Chondrocyte (in vitro differentiated cells): ENCODE measurements around the gene GPNMB. TPM values are rescaled to one million over a fixed set of nuclear protein-coding genes. Genes with fewer than 3 reads are reported as not detected.

Source experiments
- DNase-seq: peaks from one replicate; pipeline ENCODE4 v3.0.0; 2021; ENCODE audit warnings: mixed read lengths, low spot score
- H3K27ac Mint-ChIP-seq: one replicate; pipeline ENCODE4 v1.8.0; 2021; ENCODE audit warnings: mild to moderate bottlenecking, moderate library complexity, mixed read lengths; ENCODE audit not compliant: unreplicated experiment
- H3K27me3 Mint-ChIP-seq: 2 replicates; pipeline ENCODE4 v1.8.0; 2021; ENCODE audit warnings: low read depth, mixed read lengths
- H3K36me3 Mint-ChIP-seq: 2 replicates; pipeline ENCODE4 v1.8.0; 2021; ENCODE audit warnings: low read depth, mixed read lengths
- H3K4me1 Mint-ChIP-seq: 2 replicates; pipeline ENCODE4 v1.8.0; 2021; ENCODE audit warnings: low read depth, mild to moderate bottlenecking, mixed read lengths
- H3K4me3 Mint-ChIP-seq: one replicate; pipeline ENCODE4 v1.8.0; 2021; ENCODE audit warnings: mild to moderate bottlenecking, moderate library complexity, mixed read lengths; ENCODE audit not compliant: unreplicated experiment
- H3K9me3 Mint-ChIP-seq: 2 replicates; pipeline ENCODE4 v1.8.0; 2021; ENCODE audit warnings: low read depth, mixed read lengths
- total RNA-seq: library from RNA; stranded (reverse); gene quantifications from 3 replicates; pipeline ENCODE4 v1.2.1, GENCODE V29; 2021
- TF ChIP-seq, protein P1 (sequence below): fragments of 200-600 bp; sonication (generic); IDR thresholded peaks from 2 replicates; pipeline ENCODE4 v1.5.0; 2021; ENCODE audit warnings: antibody characterized with exemption, mild to moderate bottlenecking, moderate library complexity

The GPNMB gene
- total RNA-seq, 1 donor from 2014 or later = 139 TPM

DNA sequence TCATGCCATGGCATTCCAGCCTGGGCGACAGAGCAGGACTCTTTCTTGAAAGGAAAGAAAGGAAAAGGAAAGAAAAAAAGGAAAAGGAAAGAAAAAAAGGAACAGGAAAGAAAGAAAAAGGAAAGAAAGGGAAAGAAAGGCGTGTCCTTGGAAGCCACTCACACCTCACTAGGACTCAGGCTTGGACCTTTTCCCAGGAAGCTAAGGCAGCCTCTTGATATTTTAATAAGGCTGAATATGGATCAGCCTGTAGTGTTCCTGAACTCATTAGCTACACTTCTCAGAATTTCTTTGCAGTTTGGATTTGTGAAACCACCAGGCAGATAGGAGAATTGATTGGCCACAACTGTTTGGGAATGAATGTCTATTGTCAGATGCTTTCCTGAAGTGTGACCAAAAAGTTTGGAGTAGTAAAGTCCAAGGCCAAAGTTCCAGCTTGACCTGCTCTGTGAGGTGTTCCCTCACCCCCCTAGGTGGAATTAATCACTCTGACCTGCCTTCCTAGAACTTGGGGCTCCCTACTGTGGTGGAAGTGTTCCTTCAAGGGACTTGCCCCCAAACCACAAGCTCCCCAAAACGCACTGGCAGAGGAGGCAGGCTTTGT lies 45.5 kb downstream of the GPNMB start:
- Mint-ChIP-seq H3K27ac (no peak overlapping the region), H3K4me3 (no peak overlapping the region), H3K4me1 (peaks cover 13% of the 10 kb centered on the region), H3K27me3 (no peaks in the 10 kb centered on the region), H3K9me3 (no peaks in the 10 kb centered on the region), H3K36me3 (no peaks in the 10 kb centered on the region)
- TF ChIP-seq, protein P1, sequence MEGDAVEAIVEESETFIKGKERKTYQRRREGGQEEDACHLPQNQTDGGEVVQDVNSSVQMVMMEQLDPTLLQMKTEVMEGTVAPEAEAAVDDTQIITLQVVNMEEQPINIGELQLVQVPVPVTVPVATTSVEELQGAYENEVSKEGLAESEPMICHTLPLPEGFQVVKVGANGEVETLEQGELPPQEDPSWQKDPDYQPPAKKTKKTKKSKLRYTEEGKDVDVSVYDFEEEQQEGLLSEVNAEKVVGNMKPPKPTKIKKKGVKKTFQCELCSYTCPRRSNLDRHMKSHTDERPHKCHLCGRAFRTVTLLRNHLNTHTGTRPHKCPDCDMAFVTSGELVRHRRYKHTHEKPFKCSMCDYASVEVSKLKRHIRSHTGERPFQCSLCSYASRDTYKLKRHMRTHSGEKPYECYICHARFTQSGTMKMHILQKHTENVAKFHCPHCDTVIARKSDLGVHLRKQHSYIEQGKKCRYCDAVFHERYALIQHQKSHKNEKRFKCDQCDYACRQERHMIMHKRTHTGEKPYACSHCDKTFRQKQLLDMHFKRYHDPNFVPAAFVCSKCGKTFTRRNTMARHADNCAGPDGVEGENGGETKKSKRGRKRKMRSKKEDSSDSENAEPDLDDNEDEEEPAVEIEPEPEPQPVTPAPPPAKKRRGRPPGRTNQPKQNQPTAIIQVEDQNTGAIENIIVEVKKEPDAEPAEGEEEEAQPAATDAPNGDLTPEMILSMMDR = no peak
- DNase-seq = no peak

DNA sequence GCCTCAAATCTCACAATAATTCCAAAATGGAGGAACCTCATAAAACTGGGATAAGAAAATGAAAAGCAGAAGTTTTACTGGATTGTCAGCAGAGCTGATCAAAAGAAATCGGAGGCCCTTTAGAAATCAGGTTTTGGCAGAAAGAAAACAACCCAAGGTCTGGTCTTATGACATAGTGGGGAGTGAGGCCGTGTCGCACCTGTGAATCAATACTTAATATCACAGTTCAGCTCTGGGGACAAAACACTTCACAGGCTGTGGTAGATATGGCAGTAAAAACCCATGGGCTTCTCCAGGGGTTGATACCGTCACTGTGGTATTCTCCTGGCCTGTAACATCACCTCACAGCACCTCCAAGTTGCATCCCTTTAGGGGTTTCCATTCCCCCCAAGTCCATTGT lies 46.0 kb downstream of the GPNMB start:
- TF ChIP-seq, protein P1 = no peak
- Mint-ChIP-seq H3K27ac (no peak overlapping the region), H3K4me3 (no peak overlapping the region)

DNA sequence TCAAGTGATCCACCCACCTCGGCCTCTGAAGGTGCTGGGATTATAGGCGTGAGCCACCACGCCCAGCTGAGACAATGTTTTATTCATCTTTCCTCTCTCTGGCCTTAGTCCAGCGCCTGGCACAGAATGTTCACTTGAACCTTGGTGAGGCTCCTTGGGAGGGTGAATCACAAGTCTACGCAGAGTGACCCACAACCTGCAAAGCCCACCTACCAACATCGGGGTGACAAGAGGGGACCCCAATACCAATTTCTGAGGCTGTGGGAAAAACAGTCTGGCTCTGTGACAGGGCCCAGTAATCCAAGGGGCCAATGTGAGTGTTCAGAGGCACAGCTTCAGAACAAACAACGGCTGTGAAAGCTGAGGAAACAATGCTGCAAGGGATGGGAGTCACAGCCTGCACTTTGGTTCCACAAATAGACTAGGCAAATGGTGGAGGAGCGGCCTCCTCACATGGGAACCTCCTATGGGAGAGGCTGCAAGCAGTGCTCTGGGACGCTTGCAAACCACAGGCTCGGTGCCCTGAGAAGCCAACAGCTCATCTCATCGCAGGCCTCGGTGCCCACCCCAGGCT lies 47.0 kb downstream of the GPNMB start:
- no peak for DNase-seq

More for the DNA sequence above, 46.0 kb downstream of the GPNMB start:
- no peak for DNase-seq
- no peaks in the 10 kb centered on the region for H3K27me3 Mint-ChIP-seq
- H3K36me3 Mint-ChIP-seq = no peaks in the 10 kb centered on the region
- peaks cover 14% of the 10 kb centered on the region for H3K4me1 Mint-ChIP-seq
- H3K9me3 Mint-ChIP-seq = no peaks in the 10 kb centered on the region

DNA sequence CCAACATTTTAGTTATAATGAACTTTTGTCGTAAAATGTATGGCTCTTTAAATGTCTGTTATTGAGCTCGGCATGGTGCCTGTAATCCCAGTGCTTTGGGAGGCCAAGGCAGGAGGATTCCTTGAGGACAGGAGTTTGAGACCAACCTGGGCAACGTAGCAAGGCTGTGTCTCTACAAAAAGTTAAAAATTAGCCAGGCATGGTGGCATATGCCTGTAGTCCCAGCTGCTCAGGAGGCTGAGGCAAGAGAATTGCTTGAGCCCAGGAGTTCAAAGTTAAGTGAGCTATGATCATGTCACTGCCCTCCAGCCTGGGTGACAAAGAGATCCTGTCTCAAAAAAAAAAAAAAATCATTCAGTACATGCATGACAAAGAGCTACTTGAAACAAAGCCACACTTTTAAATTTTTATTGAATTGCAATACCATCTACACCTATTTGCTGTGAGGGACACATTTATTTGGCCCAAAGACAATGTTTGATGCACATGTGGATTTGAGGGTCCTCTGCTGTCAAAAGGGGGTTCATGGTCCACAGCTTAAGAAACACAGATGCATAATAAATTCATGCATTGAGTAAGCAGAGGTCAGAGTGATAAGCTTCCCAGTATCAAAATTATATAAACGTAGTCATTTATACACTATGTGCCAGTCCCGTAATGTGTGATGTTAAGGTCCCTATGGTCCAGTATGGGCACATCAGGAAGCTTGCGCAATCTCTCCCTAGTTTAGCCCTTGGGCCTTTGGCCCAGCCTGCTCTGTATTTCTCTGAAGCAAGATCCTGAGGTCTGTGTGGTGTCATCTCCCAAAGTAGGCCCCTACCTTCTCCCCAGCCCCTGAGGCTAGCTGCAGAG lies 48.2 kb downstream of the GPNMB start:
- Mint-ChIP-seq H3K4me3 (no peak overlapping the region), H3K4me1 (peaks cover 30% of the 10 kb centered on the region), H3K27me3 (no peaks in the 10 kb centered on the region), H3K36me3 (no peaks in the 10 kb centered on the region), H3K27ac (no peak overlapping the region), H3K9me3 (no peaks in the 10 kb centered on the region)
- TF ChIP-seq, protein P1 = no peak
- DNase-seq = no peak

More for the DNA sequence above, 47.0 kb downstream of the GPNMB start:
- peaks cover 23% of the 10 kb centered on the region for H3K4me1 Mint-ChIP-seq
- H3K4me3 Mint-ChIP-seq = no peak overlapping the region
- no peaks in the 10 kb centered on the region for H3K9me3 Mint-ChIP-seq
- H3K36me3 Mint-ChIP-seq = no peaks in the 10 kb centered on the region
- no peak overlapping the region for H3K27ac Mint-ChIP-seq
- TF ChIP-seq, protein P1 = no peak
- no peaks in the 10 kb centered on the region for H3K27me3 Mint-ChIP-seq

DNA sequence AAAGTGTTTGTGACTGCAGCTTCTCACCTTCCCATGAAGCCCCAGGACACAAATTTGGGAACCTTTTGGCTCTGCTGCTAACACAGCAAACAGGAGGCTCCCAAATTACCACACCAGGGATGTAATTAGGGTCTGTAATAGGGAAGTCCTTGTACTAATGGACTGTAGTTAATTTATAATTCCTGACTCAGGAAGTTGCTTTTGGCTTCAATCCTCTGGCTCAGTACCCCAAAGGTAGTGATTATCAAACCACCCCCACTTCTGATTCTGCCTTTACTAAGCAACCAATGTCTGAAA lies 48.8 kb downstream of the GPNMB start:
- TF ChIP-seq, protein P1 = no peak
- Mint-ChIP-seq H3K4me3 (no peak overlapping the region), H3K4me1 (peaks cover 36% of the 10 kb centered on the region), H3K9me3 (no peaks in the 10 kb centered on the region), H3K27me3 (no peaks in the 10 kb centered on the region), H3K27ac (no peak overlapping the region), H3K36me3 (no peaks in the 10 kb centered on the region)
- no peak for DNase-seq
